Endometrial microvascular endothelial cells (primary cell): ENCODE data around the gene SLC39A11. TPM values are rescaled to one million over a fixed set of nuclear protein-coding genes. Genes with fewer than 3 reads are reported as not detected.

ENCODE experiments used
- in situ Hi-C: cut with HindIII; loops from 2 replicates; pipeline ENCODE4 v1.10.0; 2017; ENCODE audit warnings: low sequenced_read_pairs, low pct_unique_long_range_greater_than_20kb; ENCODE audit errors: inconsistent ontology term
- total RNA-seq: library from RNA; depleted of rRNA; stranded (reverse); fragments of >200 nt; gene quantifications from one replicate; pipeline ENCODE4 v1.2.3, GENCODE V29; 2015; ENCODE audit errors: inconsistent ontology term

The SLC39A11 gene
- total RNA-seq, 1 donor from 2014 or later, result 11.8 TPM

GRCh38 chr17:72707881-72708280, 384.6 kb downstream of the SLC39A11 start:
- in situ Hi-C loops, result no loop called here

- in situ Hi-C loops, result no loop called here
Observed at GRCh38 chr17:72706396-72706981, 386.0 kb downstream of the SLC39A11 start.

GRCh38 chr17:72705905-72706395, 386.5 kb downstream of the SLC39A11 start:
- in situ Hi-C loops, result no loop called here

GRCh38 chr17:72702998-72703397, 389.5 kb downstream of the SLC39A11 start:
- in situ Hi-C loops, result no loop called here

GRCh38 chr17:72702136-72702735, 390.3 kb downstream of the SLC39A11 start:
- in situ Hi-C loops, result no loop called here

GRCh38 chr17:72700226-72700625, 392.3 kb downstream of the SLC39A11 start:
- in situ Hi-C loops, result no loop called here

GRCh38 chr17:72699545-72699944, 392.9 kb downstream of the SLC39A11 start:
- in situ Hi-C loops, result no loop called here

GRCh38 chr17:72697602-72698146, 394.8 kb downstream of the SLC39A11 start:
- in situ Hi-C loops, result no loop called here

DNA sequence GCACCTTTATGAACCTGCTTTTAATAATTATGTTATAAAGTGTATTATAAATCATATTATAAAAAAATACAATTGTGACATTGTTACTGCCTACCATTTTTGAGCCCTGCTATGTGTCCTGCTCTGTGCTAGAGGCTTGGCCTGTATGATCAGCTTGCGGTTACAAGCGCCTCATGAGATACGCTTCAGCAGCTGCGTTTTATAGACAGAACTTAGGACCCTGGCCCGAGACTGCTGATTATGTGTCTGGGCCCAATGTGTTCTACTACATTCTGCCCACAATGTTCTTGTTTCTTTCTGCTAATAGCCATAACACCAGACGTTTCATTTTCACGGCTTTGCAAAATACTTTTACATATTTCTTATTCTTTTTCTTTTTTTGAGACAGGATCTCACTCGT, 395.8 kb downstream of the SLC39A11 start:
- in situ Hi-C loops, result no loop called here

DNA sequence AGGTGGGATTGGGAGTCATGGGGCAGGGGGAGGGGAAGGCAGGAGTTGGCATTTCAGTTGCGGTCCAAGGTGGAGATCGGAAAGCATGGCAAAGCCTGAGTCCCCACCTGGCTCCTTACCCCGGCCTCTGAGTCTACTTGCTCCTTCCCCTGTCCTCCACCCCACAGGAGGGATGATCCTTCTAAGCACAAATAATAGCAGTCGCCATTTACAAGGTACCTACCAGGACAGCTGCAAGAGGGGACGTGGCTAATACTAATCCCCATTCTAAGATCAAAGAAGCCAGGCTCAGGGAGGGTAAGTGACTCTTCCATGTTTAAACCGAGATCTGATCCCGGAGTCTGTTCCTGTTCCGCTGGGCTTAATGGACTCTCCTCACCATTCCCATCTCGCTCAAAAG, 396.3 kb downstream of the SLC39A11 start:
- in situ Hi-C loops, result no loop called here

- in situ Hi-C loops, result no loop called here
Observed at GRCh38 chr17:72693956-72694355, 398.5 kb downstream of the SLC39A11 start.

DNA sequence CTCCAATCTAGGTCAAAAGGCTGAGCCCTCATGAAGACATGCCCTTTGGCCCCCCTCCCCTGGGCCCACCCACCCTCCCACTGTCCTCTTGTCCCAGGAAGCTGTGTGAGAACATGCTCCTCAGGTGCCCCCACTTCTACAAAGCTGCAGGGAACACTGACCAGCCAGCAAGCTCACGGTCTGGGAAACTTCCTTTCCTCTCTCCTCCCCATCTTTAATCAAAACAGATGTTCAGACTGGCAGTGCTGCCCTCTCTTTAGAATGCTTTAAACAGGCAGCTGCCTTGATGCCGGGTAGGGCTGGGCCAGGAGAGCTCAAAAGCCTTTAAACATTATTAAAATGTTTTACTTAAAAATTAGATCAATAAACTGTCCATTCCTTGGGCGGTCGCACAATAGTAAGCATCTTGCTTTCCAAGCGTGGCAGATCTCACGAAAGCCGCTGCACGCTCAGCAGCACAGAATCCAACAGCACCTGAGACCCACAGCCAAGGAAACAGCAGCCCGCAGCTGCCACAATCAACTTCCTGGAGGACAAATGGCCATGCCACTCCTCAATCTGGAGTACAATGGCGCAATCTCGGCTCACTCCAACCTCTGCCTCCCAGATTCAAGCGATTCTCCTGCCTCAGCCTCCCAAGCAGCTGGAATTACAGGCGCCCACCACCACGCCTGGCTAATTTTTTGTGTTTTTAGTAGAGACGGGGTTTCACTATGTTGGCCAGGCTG, 399.2 kb downstream of the SLC39A11 start:
- in situ Hi-C loops, result no loop called here

DNA sequence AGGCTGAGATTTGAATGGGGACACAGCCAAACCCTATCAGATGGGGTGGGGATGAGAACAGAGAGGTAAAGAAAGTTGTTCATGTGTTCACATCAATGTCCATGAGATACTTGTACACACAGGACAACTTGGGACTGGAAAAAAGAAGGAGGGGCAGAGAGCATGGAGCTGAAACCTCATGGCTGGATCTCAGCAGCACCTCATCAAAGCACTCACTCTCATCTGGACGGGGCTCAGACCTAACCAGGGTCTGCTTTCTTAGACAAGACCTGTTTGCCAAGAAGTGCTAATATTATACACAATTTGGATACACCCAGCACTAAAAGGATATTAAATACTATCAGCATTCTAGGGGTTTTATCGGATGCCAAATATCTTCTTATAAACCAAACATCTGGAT, 399.8 kb downstream of the SLC39A11 start:
- in situ Hi-C loops, result no loop called here

DNA sequence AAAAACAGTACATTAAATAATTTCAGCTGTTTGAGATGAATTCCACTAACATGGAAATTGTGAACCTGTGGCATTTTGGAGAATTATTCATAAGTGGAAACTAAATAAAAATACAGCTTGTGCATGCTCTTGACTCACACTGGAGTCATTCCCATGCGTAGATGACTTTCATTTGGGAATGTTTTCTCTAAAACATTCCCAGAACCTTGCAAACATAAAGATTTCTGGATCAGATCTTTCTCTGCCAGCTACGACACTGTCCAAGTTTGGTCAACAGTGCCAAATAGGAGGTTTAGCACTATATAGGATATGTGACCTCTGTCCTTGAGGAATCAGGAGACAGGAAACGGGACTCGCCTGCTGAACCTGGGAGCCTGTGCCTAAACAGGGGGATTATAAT, 400.9 kb downstream of the SLC39A11 start:
- in situ Hi-C loops, result no loop called here

DNA sequence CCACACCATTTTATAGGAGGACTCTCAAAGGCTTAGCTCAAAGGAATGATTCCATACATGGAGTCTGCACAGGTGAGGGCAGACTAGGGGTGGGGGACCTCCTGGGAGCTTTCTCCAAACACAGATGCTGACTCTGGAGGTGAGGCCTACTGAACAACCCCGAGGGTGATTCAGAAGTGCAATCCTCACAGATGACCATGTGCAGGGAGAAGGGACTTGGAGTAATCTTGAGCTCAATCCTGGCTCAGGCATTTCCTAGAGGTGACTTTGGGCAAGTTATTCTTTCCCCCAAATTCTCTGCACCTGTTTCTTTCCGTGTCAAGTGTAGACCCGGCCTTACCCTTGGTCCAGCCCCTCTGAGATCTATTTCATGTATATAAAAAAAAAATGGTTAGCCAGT, 401.5 kb downstream of the SLC39A11 start:
- in situ Hi-C loops, result no loop called here

DNA sequence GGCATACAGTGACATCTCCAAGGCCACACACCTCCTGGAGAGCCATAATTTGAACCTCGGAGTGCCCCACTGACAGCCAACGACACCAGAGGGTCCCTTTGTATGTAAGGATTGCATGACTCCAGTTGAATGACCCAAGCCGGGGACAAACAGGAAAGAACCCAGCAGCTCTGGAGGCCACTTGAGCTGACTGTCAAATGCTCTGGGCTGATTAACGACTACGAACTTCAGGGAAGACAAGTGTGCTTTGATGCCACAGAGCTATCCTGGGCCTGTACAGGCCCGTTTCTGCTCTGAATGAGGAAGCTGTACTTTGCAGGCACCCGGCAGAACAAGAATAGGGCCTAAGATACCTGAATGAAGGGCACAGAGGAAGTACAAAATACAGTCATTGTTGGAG, 404.6 kb downstream of the SLC39A11 start:
- in situ Hi-C loops, result no loop called here

DNA sequence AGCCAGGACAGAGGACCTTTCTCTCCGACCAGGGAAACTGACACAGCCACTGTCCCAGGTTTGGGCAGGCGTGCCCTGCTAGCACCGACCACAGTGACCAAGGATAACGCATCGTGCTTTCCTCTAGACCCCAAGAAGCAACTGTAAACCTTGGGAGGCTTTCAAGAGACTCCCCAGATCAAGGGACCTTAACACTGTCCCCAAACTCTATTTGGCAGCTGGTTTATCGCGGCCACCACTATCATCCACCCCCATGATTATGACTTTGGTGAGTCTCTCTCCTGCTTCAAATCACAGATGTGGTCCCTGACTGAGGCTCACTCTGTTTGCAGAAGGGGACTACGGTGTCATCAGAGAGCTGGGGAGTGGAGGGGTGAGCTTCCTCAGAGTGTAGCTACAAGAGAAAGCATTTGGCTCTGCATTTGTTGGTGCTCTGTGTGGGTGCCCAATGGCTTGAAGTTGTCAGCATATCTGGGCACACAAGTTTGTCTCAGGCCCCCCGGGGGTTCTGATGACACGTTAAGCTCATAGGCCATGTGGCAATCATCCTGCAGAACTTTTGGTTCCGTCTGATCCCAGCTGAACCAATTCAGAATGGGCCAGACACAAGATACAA, 408.0 kb downstream of the SLC39A11 start:
- in situ Hi-C loops, result no loop called here

GRCh38 chr17:72683506-72684404, 408.7 kb downstream of the SLC39A11 start:
- in situ Hi-C loops, result no loop called here

- in situ Hi-C loops, result no loop called here
Observed at GRCh38 chr17:72682605-72683004, 409.9 kb downstream of the SLC39A11 start.
